GM12878 (cell line): ENCODE measurements around the gene SLC30A4. TPM values are rescaled to one million over a fixed set of nuclear protein-coding genes. Genes with fewer than 3 reads are reported as not detected.

Experiments
- ATAC-seq: fragments of 200-7000 bp; cut with Tn5 transposase; 3 replicates; pipeline ENCODE4 v1.9.1; 2020; ENCODE audit warnings: mild to moderate bottlenecking, moderate library complexity
- BruUV-seq: library from RNA; stranded (reverse); fragments of 400-500 nt; replicated peaks from 2 replicates; lab custom pipeline; 2021; lab: Mats Ljungman, UMichigan
- CTCF ChIA-PET: fragments of 300-600 bp; sonication (Branson Sonifier 250); formaldehyde crosslinking; extraction: SDS; loops from one replicate; lab custom pipeline; 2021; ENCODE audit warnings: inconsistent platforms; lab: Yijun Ruan, JAX
- POLR2A ChIA-PET: fragments of 350-600 bp; formaldehyde crosslinking; extraction: SDS; loops from one replicate; lab custom pipeline; 2021; ENCODE audit warnings: inconsistent platforms; lab: Charles Lee
- RAD21 ChIA-PET: fragments of 300-600 bp; sonication (Branson Sonifier 250); formaldehyde crosslinking; loops from one replicate; lab custom pipeline; 2023; ENCODE audit warnings: antibody characterized with exemption; ENCODE audit not compliant: unreplicated experiment; lab: Charles Lee
- SMC1A ChIA-PET: fragments of 300-600 bp; sonication (Branson Sonifier 250); formaldehyde crosslinking; loops from one replicate; lab custom pipeline; 2023; ENCODE audit not compliant: unreplicated experiment, uncharacterized antibody; lab: Charles Lee
- DNase-seq: peaks from one replicate; pipeline ENCODE4 v3.0.0-alpha.2; 2011; ENCODE audit warnings: low read depth, low spot score
- FAIRE-seq: peaks from 3 replicates; lab custom pipeline; 2011; peaks lifted over from hg19 to GRCh38; lab: Jason Lieb, UNC
- H2AFZ ChIP-seq: 2 replicates; pipeline ENCODE4 v1.6.0; 2011; ENCODE audit warnings: low read depth, low read length, control low read depth; ENCODE audit not compliant: control insufficient read depth
- H3K27ac ChIP-seq: 2 replicates; pipeline ENCODE4 v1.5.1; 2011; ENCODE audit warnings: control low read depth; ENCODE audit not compliant: control insufficient read depth, insufficient read depth
- H3K27me3 ChIP-seq, 2 experiments: replicated peaks in 1 of 2; 2 replicates each; pipeline versions ENCODE4 v1.6.0 to v1.6.1; 2011; ENCODE audit warnings: low read length in 1 of 2; ENCODE audit not compliant: control insufficient read depth in 2 of 2, insufficient read depth in 2 of 2
- H3K36me3 ChIP-seq, 2 experiments: 2 replicates each; pipeline ENCODE4 v1.5.1; 2011; ENCODE audit warnings: low read length in 1 of 2; ENCODE audit not compliant: control insufficient read depth in 2 of 2, insufficient read depth in 2 of 2
- H3K4me1 ChIP-seq: 2 replicates; pipeline ENCODE4 v1.6.1; 2011; ENCODE audit warnings: mild to moderate bottlenecking, low read length, moderate library complexity, mixed read lengths; ENCODE audit not compliant: control insufficient read depth, insufficient read depth
- H3K4me2 ChIP-seq: 2 replicates; pipeline ENCODE4 v1.6.0; 2011; ENCODE audit warnings: control low read depth; ENCODE audit not compliant: control insufficient read depth, insufficient read depth
- H3K4me3 ChIP-seq: fragments of 200-600 bp; sonication (generic); 2 replicates; pipeline ENCODE4 v1.5.1; 2016
- H3K79me2 ChIP-seq: 2 replicates; pipeline ENCODE4 v1.6.0; 2011; ENCODE audit warnings: low read length; ENCODE audit not compliant: control insufficient read depth, insufficient read depth
- H3K9ac ChIP-seq: 2 replicates; pipeline ENCODE4 v1.8.0; 2011; ENCODE audit warnings: low read length, control low read depth, mixed read lengths; ENCODE audit not compliant: control insufficient read depth, insufficient read depth
- H3K9me3 ChIP-seq: replicated peaks from 3 replicates; pipeline ENCODE4 v1.5.1; 2011; ENCODE audit warnings: mild to moderate bottlenecking, low read length; ENCODE audit not compliant: control insufficient read depth, insufficient read depth
- H4K20me1 ChIP-seq: 2 replicates; pipeline ENCODE4 v1.6.0; 2011; ENCODE audit not compliant: control insufficient read depth, insufficient read depth
- CHD4 ChIP-seq: fragments of 200-600 bp; sonication (generic); IDR thresholded peaks from 2 replicates; pipeline ENCODE4 v1.6.1; 2016; ENCODE audit warnings: mild to moderate bottlenecking
- CTCF ChIP-seq, 3 experiments: IDR thresholded peaks in 2 of 3; conservative IDR thresholded peaks in 1 of 3; 2 replicates each; pipeline ENCODE4 v1.5.1; 2011; ENCODE audit warnings: low read depth in 3 of 3, low read length in 3 of 3, mild to moderate bottlenecking in 3 of 3, control low read depth in 2 of 3, moderate library complexity in 2 of 3, inconsistent platforms in 1 of 3, mixed read lengths in 1 of 3; ENCODE audit not compliant: control insufficient read depth in 2 of 3, insufficient read depth in 1 of 3; ENCODE audit errors: extremely low read depth in 1 of 3
- ELK1 ChIP-seq: IDR thresholded peaks from 2 replicates; pipeline ENCODE4 v1.6.1; 2012; ENCODE audit warnings: low read depth, low read length, improper control_type of control experiment
- IKZF2 ChIP-seq, 2 experiments: fragments of 450-650 bp; IDR thresholded peaks; 2 replicates each; pipeline ENCODE4 v1.6.1; 2017; ENCODE audit warnings: mild to moderate bottlenecking in 2 of 2, moderate library complexity in 2 of 2
- JUNB ChIP-seq: IDR thresholded peaks from 2 replicates; pipeline ENCODE4 v1.6.1; 2016; ENCODE audit warnings: antibody characterized with exemption, mild to moderate bottlenecking
- KLF5 ChIP-seq: fragments of 450-650 bp; IDR thresholded peaks from 2 replicates; pipeline ENCODE4 v1.6.1; 2014; ENCODE audit warnings: mild to moderate bottlenecking; ENCODE audit not compliant: partially characterized antibody
- MEF2A ChIP-seq: IDR thresholded peaks from 2 replicates; pipeline ENCODE4 v1.6.1; 2011; ENCODE audit warnings: low read depth, mild to moderate bottlenecking, low read length, moderate library complexity; ENCODE audit not compliant: insufficient read depth
- MTA3 ChIP-seq: IDR thresholded peaks from 2 replicates; pipeline ENCODE4 v1.6.1; 2012; ENCODE audit warnings: low read length, inconsistent platforms, borderline replicate concordance
- PAX8 ChIP-seq: fragments of 450-650 bp; IDR thresholded peaks from 2 replicates; pipeline ENCODE4 v1.6.1; 2017; ENCODE audit warnings: mild to moderate bottlenecking, moderate library complexity
- RAD51 ChIP-seq: fragments of 450-650 bp; IDR thresholded peaks from 2 replicates; pipeline ENCODE4 v1.6.1; 2016; ENCODE audit warnings: moderate library complexity, mild to moderate bottlenecking, inconsistent platforms
- RB1 ChIP-seq: fragments of 450-650 bp; formaldehyde crosslinking; IDR thresholded peaks from 2 replicates; pipeline ENCODE4 v1.6.1; 2017; ENCODE audit warnings: mild to moderate bottlenecking, borderline replicate concordance
- RFX5 ChIP-seq: IDR thresholded peaks from 2 replicates; pipeline ENCODE4 v1.6.1; 2011; ENCODE audit warnings: low read depth, low read length, improper control_type of control experiment
- SPI1 ChIP-seq: IDR thresholded peaks from 2 replicates; pipeline ENCODE4 v1.6.1; 2011; ENCODE audit warnings: low read depth, mild to moderate bottlenecking, low read length, moderate library complexity, borderline replicate concordance; ENCODE audit not compliant: insufficient read depth
- TCF3 ChIP-seq: IDR thresholded peaks from 2 replicates; pipeline ENCODE4 v1.6.1; 2012; ENCODE audit warnings: low read depth, mild to moderate bottlenecking, low read length, borderline replicate concordance; ENCODE audit not compliant: insufficient read depth
- TCF7 ChIP-seq: IDR thresholded peaks from 2 replicates; pipeline ENCODE4 v1.6.1; 2014; ENCODE audit warnings: antibody characterized with exemption, borderline replicate concordance
- WGBS: methylation state at CpG from one replicate; pipeline ENCODE4 v1.1.6; 2016; ENCODE audit warnings: low lambda C conversion rate; ENCODE audit not compliant: insufficient replicate concordance, insufficient coverage; ENCODE audit errors: missing lambda C conversion rate; 5-methylcytosine and 5-hydroxymethylcytosine counted together
- in situ Hi-C: fragments of 300-500 bp; cut with MboI; formaldehyde crosslinking; loops from 9 replicates; pipeline ENCODE4 v1.14.3; 2018; ENCODE audit warnings: mixed read lengths
- intact Hi-C: fragments of 100-400 bp; cut with micrococcal nuclease; formaldehyde crosslinking; loops from one replicate; pipeline ENCODE4 v1.14.2; 2022; ENCODE audit not compliant: unreplicated experiment
- polyA plus RNA-seq, 11 experiments: library from polyadenylated mRNA; depleted of rRNA in 4 of 11; unstranded in 6 of 11; stranded (reverse) in 5 of 11; fragments of >200 nt; fragmentation: Nextera tagmentation in 4 of 11; fragmentation: Illumina TruSeq in 1 of 11; extraction: Ambion mirVana in 4 of 11; extraction: Trizol in 1 of 11; gene quantifications; 1 replicate in 1 of 11; 2 replicates in 10 of 11; pipeline versions ENCODE4 v1.2.1 to v1.2.3, GENCODE V29; 2011 to 2016; ENCODE audit warnings: inconsistent platforms in 2 of 11, missing spikeins in 2 of 11, low read depth in 1 of 11
- total RNA-seq, 4 experiments: library from RNA; depleted of rRNA in 3 of 4; stranded (reverse); fragments of >200 nt in 3 of 4; fragmentation: Illumina TruSeq in 1 of 4; extraction: Trizol in 1 of 4; gene quantifications; 2 replicates each; pipeline versions ENCODE4 v1.2.1 to v1.2.3, GENCODE V29; 2013 to 2021

Gene SLC30A4
- total and polyA plus RNA-seq, 10 of the 15 experiments (the other 5 are each of a cell fraction or from before 2014, with no cell fraction given): 0.05 to 0.31 (median 0.20) TPM

GRCh38 chr15:45434078-45434567, 88.4 kb downstream of the SLC30A4 start:
- Histone ChIP-seq H3K4me1 (0 out of 2 replicates have a peak, but pooled peaks cover 3% of the 10 kb centered on the region), H3K36me3 (no peaks in the 10 kb centered on the region), H4K20me1 (no peaks in the 10 kb centered on the region), H3K9ac (no peak overlapping the region), H3K4me3 (no peak overlapping the region), H3K27me3 (no peaks in the 10 kb centered on the region)
- CTCF ChIA-PET: interaction anchor here (1.7 to 5.7 kb wide), 2 partner anchors 23 to 229 kb away, joined by 5 to 194 read pairs; no protein-coding TSS in a partner anchor
- FAIRE-seq: no peak
- BruUV-seq: no TSS peak
- RAD21 ChIA-PET: no interaction called here
- SMC1A ChIA-PET: no interaction called here
- POLR2A ChIA-PET: no interaction called here
- intact Hi-C loops: no loop called here
- no peak for TF ChIP-seq RFX5
- no peak for TF ChIP-seq ELK1
- TF ChIP-seq SPI1: no peak
- TF ChIP-seq PAX8: no peak
- TF ChIP-seq TCF3: no peak
- TF ChIP-seq, all 136 proteins: peak for 0
- H3K79me2 ChIP-seq: no peaks in the 10 kb centered on the region
- H3K27ac ChIP-seq: no peak overlapping the region
- DNase-seq (no peak), ATAC-seq (no peak)
- in situ Hi-C loops: no loop called here
- H3K9me3 ChIP-seq: no peaks in the 10 kb centered on the region
- no peak overlapping the region for H2AFZ ChIP-seq
- 64% methylated on average over 2 of the region's 2 CpGs for WGBS
- no peak overlapping the region for H3K4me2 ChIP-seq

GRCh38 chr15:45431511-45431910, 91.0 kb downstream of the SLC30A4 start:
- Histone ChIP-seq H2AFZ (no peak overlapping the region), H3K27me3 (no peaks in the 10 kb centered on the region), H3K4me1 (0 out of 2 replicates have a peak, but pooled peaks cover 3% of the 10 kb centered on the region), H3K4me3 (no peak overlapping the region), H3K36me3 (no peaks in the 10 kb centered on the region), H3K79me2 (no peaks in the 10 kb centered on the region), H3K9me3 (no peaks in the 10 kb centered on the region), H3K4me2 (no peak overlapping the region), H3K27ac (no peak overlapping the region), H3K9ac (no peak overlapping the region), H4K20me1 (no peaks in the 10 kb centered on the region)
- no peak for DNase-seq
- ATAC-seq: no peak
- no TSS peak for BruUV-seq
- ChIA-PET CTCF (interaction anchor here (0.8 to 5.7 kb wide), 18 partner anchors 8 to 267 kb away, joined by 3 to 194 read pairs (median 6); partner anchors contain the start of gene BLOC1S6), POLR2A (no interaction called here), RAD21 (interaction anchor here (0.7 to 3.4 kb wide), 6 partner anchors 8 to 182 kb away, joined by 3 to 38 read pairs (median 8); no protein-coding TSS in a partner anchor), SMC1A (interaction anchor here (1.0 to 2.0 kb wide), 9 partner anchors 12 to 266 kb away, joined by 3 to 30 read pairs (median 6); no protein-coding TSS in a partner anchor)
- intact Hi-C loops: no loop called here
- no peak for FAIRE-seq
- TF ChIP-seq RB1 (no peak), JUNB (no peak), MTA3 (no peak), KLF5 (no peak), CHD4 (no peak), MEF2A (no peak), RAD51 (no peak), TCF7 (no peak), IKZF2 (IDR thresholded peaks at IDR 0.05) (no peak), CTCF (IDR thresholded peaks at IDR 0.05 in 2 of 3, conservative IDR thresholded peaks at IDR 0.05 in 1 of 3; ENCODE audit: control insufficient read depth in 2 of 3, extremely low read depth in 1 of 3, insufficient read depth in 1 of 3, low read depth in 3 of 3, low read length in 3 of 3) (no peak)
- in situ Hi-C loops: no loop called here
- WGBS: 73% methylated on average over 2 of the region's 2 CpGs
